Measurements from ENCODE around the gene PDE4D. TPM values are rescaled to one million over a fixed set of nuclear protein-coding genes. Genes with fewer than 3 reads are reported as not detected.

PDE4D gene
- total and polyA plus RNA-seq, 2 donors (not counting 3 experiments of a cell fraction or from before 2014, with no cell fraction given) = 34.5 to 51.2 TPM

GRCh38 chr5:59067956-59068656 lies 825.4 kb downstream of the PDE4D start:
- Histone ChIP-seq H3K9ac (replicated peaks; ENCODE audit: extremely low read depth, insufficient read depth, low read length) (no peak overlapping the region), H3K36me3 (ENCODE audit: control insufficient read depth in 2 of 2, extremely low read depth in 1 of 2, insufficient read depth in 2 of 2, low read length in 2 of 2) (no peaks in the 10 kb centered on the region), H3K27ac (ENCODE audit: insufficient read depth, low read depth, low read length) (no peak overlapping the region), H3K9me3 (replicated peaks; ENCODE audit: control insufficient read depth, insufficient read depth, low read length) (no peaks in the 10 kb centered on the region), H3K4me1 (ENCODE audit: control insufficient read depth, extremely low read depth, insufficient read depth, low read length) (no peaks in the 10 kb centered on the region), H3K4me2 (ENCODE audit: insufficient read depth, low read length) (no peak overlapping the region), H3K9me1 (replicated peaks; ENCODE audit: control insufficient read depth, extremely low read depth, insufficient read depth, low read length) (no peaks in the 10 kb centered on the region), H3K4me3 (replicated peaks in 1 of 3; ENCODE audit: insufficient read depth in 1 of 3, low read depth in 1 of 3, low read length in 3 of 3) (no peak overlapping the region), H3K79me2 (ENCODE audit: control insufficient read depth, insufficient read depth, low read length) (no peaks in the 10 kb centered on the region), H4K20me1 (replicated peaks; ENCODE audit: control insufficient read depth, extremely low read depth, insufficient read depth, low read length) (no peaks in the 10 kb centered on the region), H2AFZ (ENCODE audit: low read depth, low read length) (no peak overlapping the region), H3K27me3 (ENCODE audit: control insufficient read depth in 2 of 2, insufficient read depth in 2 of 2, low read length in 2 of 2) (no peaks in the 10 kb centered on the region)
- dilution Hi-C loops (cut with MboI; ENCODE audit: extremely low pct_ligation_motif_present, low sequenced_read_pairs) (no loop called here), intact Hi-C loops (cut with micrococcal nuclease) (no loop called here)
- no peak for FAIRE-seq
- BruUV-seq (replicated peaks) = no TSS peak
- no peak for TF ChIP-seq MAX (IDR thresholded peaks at IDR 0.05; ENCODE audit: insufficient read depth, insufficient read length)
- no peak for TF ChIP-seq POLR2AphosphoS5 (IDR thresholded peaks at IDR 0.05; ENCODE audit: insufficient read depth, low read depth, low read length)
- no peak for TF ChIP-seq EZH2 (IDR thresholded peaks at IDR 0.05; ENCODE audit: borderline replicate concordance, low read depth, low read length, severe bottlenecking)
- DNase-seq (ENCODE audit: low read depth, low spot score) = no peak
- ChIA-PET CTCF (interaction anchor here (0.6 kb wide), 1 partner anchor 144 kb away, joined by 3 read pairs; no protein-coding TSS in a partner anchor), POLR2A (no interaction called here)

GRCh38 chr5:59066367-59067163 lies 827.0 kb downstream of the PDE4D start:
- BruUV-seq (replicated peaks) = no TSS peak
- no peaks in the 10 kb centered on the region for H3K36me3 ChIP-seq (ENCODE audit: control insufficient read depth in 2 of 2, extremely low read depth in 1 of 2, insufficient read depth in 2 of 2, low read length in 2 of 2)
- H3K9me1 ChIP-seq (replicated peaks; ENCODE audit: control insufficient read depth, extremely low read depth, insufficient read depth, low read length) = no peaks in the 10 kb centered on the region
- H3K9ac ChIP-seq (replicated peaks; ENCODE audit: extremely low read depth, insufficient read depth, low read length) = no peak overlapping the region
- no peaks in the 10 kb centered on the region for H3K4me1 ChIP-seq (ENCODE audit: control insufficient read depth, extremely low read depth, insufficient read depth, low read length)
- CTCF ChIA-PET = no interaction called here
- H4K20me1 ChIP-seq (replicated peaks; ENCODE audit: control insufficient read depth, extremely low read depth, insufficient read depth, low read length) = no peaks in the 10 kb centered on the region
- no peak for TF ChIP-seq JUN (IDR thresholded peaks at IDR 0.05; ENCODE audit: borderline replicate concordance, insufficient read depth, insufficient read length, low read depth)
- TF ChIP-seq POLR2A (IDR thresholded peaks at IDR 0.05; ENCODE audit: low read depth, low read length) = no peak
- no peak for TF ChIP-seq MYC (IDR thresholded peaks at IDR 0.05; ENCODE audit: low read depth, low read length)
- no peak for TF ChIP-seq POLR2AphosphoS5 (IDR thresholded peaks at IDR 0.05; ENCODE audit: insufficient read depth, low read depth, low read length)
- TF ChIP-seq FOS (IDR thresholded peaks at IDR 0.05; ENCODE audit: borderline replicate concordance, insufficient read depth, low read length) = no peak
- no peak for TF ChIP-seq GATA2 (IDR thresholded peaks at IDR 0.05; ENCODE audit: insufficient read depth, insufficient read length, low read depth, low read length)
- no peak for TF ChIP-seq MAX (IDR thresholded peaks at IDR 0.05; ENCODE audit: insufficient read depth, insufficient read length)
- no peak for TF ChIP-seq EZH2 (IDR thresholded peaks at IDR 0.05; ENCODE audit: borderline replicate concordance, low read depth, low read length, severe bottlenecking)
- no peak for TF ChIP-seq CTCF (IDR thresholded peaks at IDR 0.05; ENCODE audit: extremely low read depth in 1 of 2, insufficient read depth in 1 of 2, low read depth in 1 of 2, low read length in 2 of 2)
- H3K4me2 ChIP-seq (ENCODE audit: insufficient read depth, low read length) = no peak overlapping the region
- no peaks in the 10 kb centered on the region for H3K9me3 ChIP-seq (replicated peaks; ENCODE audit: control insufficient read depth, insufficient read depth, low read length)
- intact Hi-C loops (cut with micrococcal nuclease) (no loop called here), dilution Hi-C loops (cut with MboI; ENCODE audit: extremely low pct_ligation_motif_present, low sequenced_read_pairs) (no loop called here)
- no peaks in the 10 kb centered on the region for H3K79me2 ChIP-seq (ENCODE audit: control insufficient read depth, insufficient read depth, low read length)
- no peak overlapping the region for H3K4me3 ChIP-seq (replicated peaks in 1 of 3; ENCODE audit: insufficient read depth in 1 of 3, low read depth in 1 of 3, low read length in 3 of 3)
- POLR2A ChIA-PET = no interaction called here
- no peaks in the 10 kb centered on the region for H3K27me3 ChIP-seq (ENCODE audit: control insufficient read depth in 2 of 2, insufficient read depth in 2 of 2, low read length in 2 of 2)
- FAIRE-seq (no peak), DNase-seq (ENCODE audit: low read depth, low spot score) (no peak)
- no peak overlapping the region for H3K27ac ChIP-seq (ENCODE audit: insufficient read depth, low read depth, low read length)
- no peak overlapping the region for H2AFZ ChIP-seq (ENCODE audit: low read depth, low read length)

Measured in endothelial cell of umbilical vein (primary cell).